Fibroblast of skin of left biceps (primary cell): ENCODE measurements around the gene SLC23A2.
"Not testable (repeated sequence)": the region's sequence is repeated elsewhere in the genome, so short reads cannot be mapped to it uniquely, and the experiment has no call there.

Experiments
- DNase-seq, 2 experiments: peaks; one replicate each; pipeline ENCODE4 v3.0.0-alpha.2; 2013; ENCODE audit warnings: low read depth in 2 of 2

The SLC23A2 gene

GRCh38 chr20:4902788-4903187 is 98.5 kb downstream of the SLC23A2 start:
- DNase-seq = no peak

GRCh38 chr20:4901031-4901818 is 100.1 kb downstream of the SLC23A2 start:
- no peak for DNase-seq

GRCh38 chr20:4898282-4899244 is 102.7 kb downstream of the SLC23A2 start:
- no peak for DNase-seq

- no peak for DNase-seq
These were observed 103.7 kb downstream of the SLC23A2 start for GRCh38 chr20:4897600-4897999.

- no peak for DNase-seq
These were observed 104.3 kb downstream of the SLC23A2 start for GRCh38 chr20:4896971-4897497.

GRCh38 chr20:4896119-4896702 is 105.1 kb downstream of the SLC23A2 start:
- DNase-seq = no peak

GRCh38 chr20:4894981-4895381 is 106.3 kb downstream of the SLC23A2 start:
- no peak for DNase-seq

GRCh38 chr20:4894409-4894808 is 106.9 kb downstream of the SLC23A2 start:
- no peak for DNase-seq

GRCh38 chr20:4893709-4894108 is 107.6 kb downstream of the SLC23A2 start:
- no peak for DNase-seq

GRCh38 chr20:4891997-4892396 is 109.3 kb downstream of the SLC23A2 start:
- DNase-seq = no peak

- no peak for DNase-seq
These were observed 110.0 kb downstream of the SLC23A2 start for GRCh38 chr20:4891190-4891763.

- DNase-seq = no peak
These were observed 111.9 kb downstream of the SLC23A2 start for GRCh38 chr20:4889446-4889845.

- DNase-seq = no peak
These were observed 113.7 kb downstream of the SLC23A2 start for GRCh38 chr20:4887586-4887985.

- DNase-seq = no peak
These were observed 114.4 kb downstream of the SLC23A2 start for GRCh38 chr20:4886771-4887527.

GRCh38 chr20:4885877-4886276 is 115.4 kb downstream of the SLC23A2 start:
- no peak for DNase-seq

- no peak for DNase-seq
These were observed 117.8 kb downstream of the SLC23A2 start for GRCh38 chr20:4883546-4883945.

GRCh38 chr20:4883051-4883450 is 118.3 kb downstream of the SLC23A2 start:
- no peak for DNase-seq

GRCh38 chr20:4881006-4881730 is 120.1 kb downstream of the SLC23A2 start:
- no peak for DNase-seq

- no peak for DNase-seq
These were observed 121.3 kb downstream of the SLC23A2 start for GRCh38 chr20:4880051-4880450.

- not testable (repeated sequence) for DNase-seq
These were observed 123.2 kb downstream of the SLC23A2 start for GRCh38 chr20:4878099-4878498.
